ENCODE data around the gene LETM1. TPM values are rescaled to one million over a fixed set of nuclear protein-coding genes. Genes with fewer than 3 reads are reported as not detected.
A peak's percentile ranks its signal among the peaks of the same experiment; 100 is the strongest.

Gene LETM1
- total RNA-seq, 1 experiment from 2014 or later: 18.6 TPM

DNA sequence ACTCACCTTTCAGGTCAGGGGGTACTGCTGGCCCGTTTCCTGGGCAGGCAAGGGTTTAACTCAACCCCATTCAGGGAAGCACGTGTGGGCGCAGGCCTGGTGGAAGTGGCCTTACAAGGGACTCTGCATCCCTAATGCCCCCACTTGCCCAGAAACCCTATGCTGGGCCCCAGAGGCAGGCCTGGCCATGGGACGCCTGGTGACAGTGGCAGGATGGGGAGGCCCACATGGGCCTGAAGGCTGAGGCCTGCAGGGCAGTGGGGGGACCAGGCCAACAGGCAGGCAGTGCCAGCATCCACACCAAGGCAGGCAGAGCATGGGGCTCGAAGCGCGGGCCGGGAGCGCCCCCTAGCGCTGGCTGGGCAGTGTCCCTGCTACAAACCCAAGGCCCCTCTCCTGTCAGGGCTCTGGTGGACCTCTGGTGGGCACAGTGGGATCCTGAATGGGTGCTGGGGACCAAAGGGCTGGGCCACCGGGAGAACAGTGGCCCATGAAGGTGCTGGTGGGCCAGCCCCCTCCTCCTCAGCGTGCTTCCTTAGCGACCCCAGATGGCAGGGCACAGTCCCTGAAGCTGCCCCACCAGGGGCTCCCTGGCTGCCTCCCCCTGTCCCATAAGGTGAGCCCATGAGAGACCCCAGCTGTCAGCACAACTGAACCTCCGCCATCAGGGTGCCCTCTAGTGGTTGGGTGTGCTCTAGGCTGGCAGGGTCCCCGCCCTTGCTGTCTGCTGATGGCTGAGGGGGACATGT lies 46.0 kb downstream of the LETM1 start:
- DNase-seq (ENCODE audit: low read depth in 1 of 2, low spot score in 2 of 2): peak; percentile 36 to 63
- H3K36me3 ChIP-seq: no peaks in the 10 kb centered on the region
- no peaks in the 10 kb centered on the region for H3K9me3 ChIP-seq (replicated peaks)
- H3K4me3 ChIP-seq: no peak overlapping the region
- no peak overlapping the region for H3K27ac ChIP-seq
- no peaks in the 10 kb centered on the region for H3K4me1 ChIP-seq (replicated peaks)
- H3K27me3 ChIP-seq (replicated peaks): no peaks in the 10 kb centered on the region

DNA sequence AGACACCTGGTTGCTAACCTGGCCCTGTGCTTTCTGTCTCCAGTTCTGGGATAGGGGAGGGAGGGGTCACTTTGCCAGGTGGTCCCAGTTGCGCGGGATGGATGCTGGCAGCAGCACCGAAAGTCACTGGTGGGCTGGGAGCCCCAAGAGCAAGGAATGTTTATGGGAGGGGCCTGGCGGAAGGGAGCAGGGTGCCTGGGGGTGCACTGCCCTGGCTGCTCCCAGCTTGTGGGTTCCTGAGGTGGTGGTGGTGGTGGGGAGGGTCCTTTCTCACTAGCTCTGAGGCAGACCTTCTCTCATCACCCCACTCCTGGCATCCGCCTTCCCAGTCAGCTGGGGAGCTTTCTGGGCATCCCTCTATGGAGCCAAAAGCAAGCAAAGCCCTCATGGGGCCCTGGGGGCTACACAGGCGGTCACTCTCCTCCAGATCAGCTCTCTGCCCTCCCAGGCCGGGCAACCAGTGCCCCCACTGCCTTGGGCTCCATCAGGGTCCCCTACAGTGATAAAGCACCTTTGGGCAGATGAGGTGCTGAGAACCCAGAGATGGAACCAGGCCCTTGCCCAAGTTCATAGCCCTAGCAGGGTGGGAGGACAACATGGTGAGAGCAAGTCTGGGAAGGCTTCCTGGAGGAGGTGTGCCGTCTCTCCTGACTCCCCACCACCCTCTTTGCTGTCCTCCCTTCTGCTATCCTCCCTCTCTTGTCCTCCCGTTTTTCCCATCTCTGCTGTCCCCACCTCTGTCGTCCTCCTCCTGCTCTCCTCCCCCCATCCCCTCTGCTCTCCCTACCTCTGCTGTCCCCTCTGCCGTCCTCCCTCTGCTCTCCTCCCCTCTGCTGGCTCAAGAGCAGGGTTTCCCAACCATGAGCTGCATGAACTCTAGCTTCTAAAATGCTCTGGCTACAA lies 46.9 kb downstream of the LETM1 start:
- no peak overlapping the region for H3K4me3 ChIP-seq
- H3K4me1 ChIP-seq (replicated peaks): no peaks in the 10 kb centered on the region
- H3K9me3 ChIP-seq (replicated peaks): no peaks in the 10 kb centered on the region
- no peaks in the 10 kb centered on the region for H3K36me3 ChIP-seq
- H3K27me3 ChIP-seq (replicated peaks): no peaks in the 10 kb centered on the region
- H3K27ac ChIP-seq: no peak overlapping the region
- DNase-seq (ENCODE audit: low read depth in 1 of 2, low spot score in 2 of 2): no peak

DNA sequence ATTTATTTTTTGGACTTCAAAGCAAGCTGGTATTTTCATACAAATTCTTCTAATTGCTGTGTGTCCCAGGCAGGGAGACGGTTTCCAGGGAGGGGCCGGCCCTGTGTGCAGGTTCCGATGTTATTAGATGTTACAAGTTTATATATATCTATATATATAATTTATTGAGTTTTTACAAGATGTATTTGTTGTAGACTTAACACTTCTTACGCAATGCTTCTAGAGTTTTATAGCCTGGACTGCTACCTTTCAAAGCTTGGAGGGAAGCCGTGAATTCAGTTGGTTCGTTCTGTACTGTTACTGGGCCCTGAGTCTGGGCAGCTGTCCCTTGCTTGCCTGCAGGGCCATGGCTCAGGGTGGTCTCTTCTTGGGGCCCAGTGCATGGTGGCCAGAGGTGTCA lies 47.6 kb downstream of the LETM1 start:
- no peak for DNase-seq (ENCODE audit: low read depth in 1 of 2, low spot score in 2 of 2)
- no peaks in the 10 kb centered on the region for H3K4me1 ChIP-seq (replicated peaks)
- no peak overlapping the region for H3K4me3 ChIP-seq
- H3K27ac ChIP-seq: no peak overlapping the region
- no peaks in the 10 kb centered on the region for H3K36me3 ChIP-seq
- H3K27me3 ChIP-seq (replicated peaks): no peaks in the 10 kb centered on the region
- H3K9me3 ChIP-seq (replicated peaks): no peaks in the 10 kb centered on the region

DNA sequence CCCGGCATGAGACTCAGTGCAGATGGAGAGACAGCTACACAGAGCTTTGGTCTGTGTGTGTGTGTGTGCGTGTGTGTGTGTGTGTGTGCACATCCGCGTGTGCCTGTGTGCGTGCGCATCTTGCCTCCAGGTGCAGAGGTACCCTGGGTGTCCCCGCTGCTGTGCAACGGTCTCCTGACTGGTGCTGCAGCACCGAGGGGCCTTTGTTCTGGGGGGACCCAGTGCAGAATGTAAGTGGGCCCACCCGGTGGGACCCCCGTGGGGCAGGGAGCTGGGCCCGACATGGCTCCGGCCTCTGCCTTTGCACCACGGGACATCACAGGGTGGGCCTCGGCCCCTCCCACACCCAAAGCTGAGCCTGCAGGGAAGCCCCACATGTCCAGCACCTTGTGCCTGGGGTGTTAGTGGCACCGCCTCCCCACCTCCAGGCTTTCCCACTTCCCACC lies 48.6 kb downstream of the LETM1 start:
- H3K9me3 ChIP-seq (replicated peaks): no peaks in the 10 kb centered on the region
- no peaks in the 10 kb centered on the region for H3K27me3 ChIP-seq (replicated peaks)
- no peak overlapping the region for H3K4me3 ChIP-seq
- no peaks in the 10 kb centered on the region for H3K36me3 ChIP-seq
- H3K4me1 ChIP-seq (replicated peaks): no peaks in the 10 kb centered on the region
- DNase-seq (ENCODE audit: low read depth in 1 of 2, low spot score in 2 of 2): no peak
- H3K27ac ChIP-seq: no peak overlapping the region

DNA sequence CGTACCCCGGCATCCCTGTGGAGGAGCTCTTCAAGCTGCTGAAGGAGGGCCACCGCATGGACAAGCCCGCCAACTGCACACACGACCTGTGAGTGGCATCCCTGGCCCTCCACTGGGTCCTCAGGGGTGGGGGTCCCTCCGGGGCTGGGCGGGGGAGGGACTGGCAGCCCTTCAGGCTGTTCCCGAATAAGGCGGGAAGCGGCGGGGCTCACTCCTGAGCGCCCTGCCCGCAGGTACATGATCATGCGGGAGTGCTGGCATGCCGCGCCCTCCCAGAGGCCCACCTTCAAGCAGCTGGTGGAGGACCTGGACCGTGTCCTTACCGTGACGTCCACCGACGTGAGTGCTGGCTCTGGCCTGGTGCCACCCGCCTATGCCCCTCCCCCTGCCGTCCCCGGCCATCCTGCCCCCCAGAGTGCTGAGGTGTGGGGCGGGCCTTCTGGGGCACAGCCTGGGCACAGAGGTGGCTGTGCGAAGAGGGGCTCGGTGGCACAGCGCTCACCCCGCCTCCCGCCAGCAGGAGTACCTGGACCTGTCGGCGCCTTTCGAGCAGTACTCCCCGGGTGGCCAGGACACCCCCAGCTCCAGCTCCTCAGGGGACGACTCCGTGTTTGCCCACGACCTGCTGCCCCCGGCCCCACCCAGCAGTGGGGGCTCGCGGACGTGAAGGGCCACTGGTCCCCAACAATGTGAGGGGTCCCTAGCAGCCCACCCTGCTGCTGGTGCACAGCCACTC lies 49.2 kb downstream of the LETM1 start:
- Histone ChIP-seq H3K27ac (no peak overlapping the region), H3K36me3 (no peaks in the 10 kb centered on the region), H3K4me3 (no peak overlapping the region), H3K9me3 (replicated peaks) (no peaks in the 10 kb centered on the region), H3K27me3 (replicated peaks) (no peaks in the 10 kb centered on the region), H3K4me1 (replicated peaks) (no peaks in the 10 kb centered on the region)
- DNase-seq (ENCODE audit: low read depth in 1 of 2, low spot score in 2 of 2): no peak

DNA sequence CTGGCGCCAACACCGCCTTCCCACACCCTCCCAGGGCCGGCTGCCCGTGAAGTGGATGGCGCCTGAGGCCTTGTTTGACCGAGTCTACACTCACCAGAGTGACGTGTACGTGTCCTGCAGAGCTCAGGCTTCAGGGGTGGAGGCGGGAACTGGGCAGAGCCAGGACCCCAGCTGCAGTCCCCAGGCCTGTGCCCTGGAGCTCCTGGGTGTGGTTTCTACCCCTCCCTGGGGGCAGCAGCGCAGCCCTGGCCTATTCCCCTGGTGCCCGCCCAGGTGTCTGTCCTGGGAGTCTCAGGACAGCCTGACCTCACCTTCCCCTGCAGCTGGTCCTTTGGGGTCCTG lies 49.8 kb downstream of the LETM1 start:
- no peaks in the 10 kb centered on the region for H3K4me1 ChIP-seq (replicated peaks)
- no peaks in the 10 kb centered on the region for H3K9me3 ChIP-seq (replicated peaks)
- no peaks in the 10 kb centered on the region for H3K36me3 ChIP-seq
- H3K27me3 ChIP-seq (replicated peaks): no peaks in the 10 kb centered on the region
- H3K27ac ChIP-seq: no peak overlapping the region
- H3K4me3 ChIP-seq: no peak overlapping the region
- DNase-seq (ENCODE audit: low read depth in 1 of 2, low spot score in 2 of 2): no peak

DNA sequence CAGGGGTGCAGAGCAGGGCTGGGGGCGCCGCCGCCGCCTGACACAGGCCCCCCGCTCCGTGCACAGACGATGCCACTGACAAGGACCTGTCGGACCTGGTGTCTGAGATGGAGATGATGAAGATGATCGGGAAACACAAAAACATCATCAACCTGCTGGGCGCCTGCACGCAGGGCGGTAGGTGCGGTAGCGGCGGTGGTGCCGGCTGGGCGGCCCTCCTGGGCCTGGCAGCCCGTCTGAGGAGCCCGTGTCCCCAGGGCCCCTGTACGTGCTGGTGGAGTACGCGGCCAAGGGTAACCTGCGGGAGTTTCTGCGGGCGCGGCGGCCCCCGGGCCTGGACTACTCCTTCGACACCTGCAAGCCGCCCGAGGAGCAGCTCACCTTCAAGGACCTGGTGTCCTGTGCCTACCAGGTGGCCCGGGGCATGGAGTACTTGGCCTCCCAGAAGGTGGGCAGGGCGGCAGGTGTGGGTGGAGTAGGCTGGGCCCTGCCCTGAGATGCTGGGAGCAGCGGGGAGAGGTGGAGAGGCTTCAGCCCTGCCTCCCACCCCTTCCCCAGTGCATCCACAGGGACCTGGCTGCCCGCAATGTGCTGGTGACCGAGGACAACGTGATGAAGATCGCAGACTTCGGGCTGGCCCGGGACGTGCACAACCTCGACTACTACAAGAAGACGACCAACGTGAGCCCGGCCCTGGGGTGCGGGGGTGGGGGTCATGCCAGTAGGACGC lies 50.3 kb downstream of the LETM1 start:
- no peak for DNase-seq (ENCODE audit: low read depth in 1 of 2, low spot score in 2 of 2)
- Histone ChIP-seq H3K27me3 (replicated peaks) (no peaks in the 10 kb centered on the region), H3K4me1 (replicated peaks) (no peaks in the 10 kb centered on the region)

DNA sequence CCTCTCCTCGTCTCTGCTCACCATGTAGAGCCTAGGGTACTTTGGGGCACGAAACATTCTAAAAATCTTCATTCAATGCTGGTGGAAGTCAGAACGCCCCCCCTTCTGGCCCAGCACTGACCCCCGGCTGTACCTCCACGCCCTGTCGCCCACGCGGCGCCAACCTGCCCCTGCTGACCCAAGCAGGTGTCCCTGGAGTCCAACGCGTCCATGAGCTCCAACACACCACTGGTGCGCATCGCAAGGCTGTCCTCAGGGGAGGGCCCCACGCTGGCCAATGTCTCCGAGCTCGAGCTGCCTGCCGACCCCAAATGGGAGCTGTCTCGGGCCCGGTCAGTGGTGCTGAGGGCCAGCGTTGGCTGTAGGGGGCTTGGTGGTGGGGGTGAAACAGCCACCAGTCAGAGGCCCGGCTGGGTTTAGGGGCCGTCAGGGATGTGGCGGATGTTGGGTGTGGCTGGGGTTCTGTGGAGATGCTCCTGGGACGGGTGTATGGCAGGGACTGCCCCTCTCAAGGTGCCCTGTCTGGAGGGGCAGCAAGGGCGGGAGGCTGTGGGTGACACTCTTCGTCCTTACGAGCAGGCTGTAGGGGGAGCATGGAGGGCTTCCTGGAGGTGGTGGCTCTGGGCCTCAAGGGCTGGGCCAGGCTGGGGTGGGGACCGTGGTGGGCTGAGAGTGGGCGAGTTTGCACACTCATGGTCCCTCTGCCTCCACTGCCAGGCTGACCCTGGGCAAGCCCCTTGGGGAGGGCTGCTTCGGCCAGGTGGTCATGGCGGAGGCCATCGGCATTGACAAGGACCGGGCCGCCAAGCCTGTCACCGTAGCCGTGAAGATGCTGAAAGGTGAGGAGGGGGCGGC lies 51.1 kb downstream of the LETM1 start:
- no peaks in the 10 kb centered on the region for H3K9me3 ChIP-seq (replicated peaks)
- H3K36me3 ChIP-seq: no peaks in the 10 kb centered on the region
- H3K4me3 ChIP-seq: no peak overlapping the region
- H3K27me3 ChIP-seq (replicated peaks): no peaks in the 10 kb centered on the region
- no peaks in the 10 kb centered on the region for H3K4me1 ChIP-seq (replicated peaks)
- no peak for DNase-seq (ENCODE audit: low read depth in 1 of 2, low spot score in 2 of 2)
- no peak overlapping the region for H3K27ac ChIP-seq

More for the DNA sequence above, 50.3 kb downstream of the LETM1 start:
- Histone ChIP-seq H3K27ac (no peak overlapping the region), H3K36me3 (no peaks in the 10 kb centered on the region), H3K9me3 (replicated peaks) (no peaks in the 10 kb centered on the region), H3K4me3 (no peak overlapping the region)

DNA sequence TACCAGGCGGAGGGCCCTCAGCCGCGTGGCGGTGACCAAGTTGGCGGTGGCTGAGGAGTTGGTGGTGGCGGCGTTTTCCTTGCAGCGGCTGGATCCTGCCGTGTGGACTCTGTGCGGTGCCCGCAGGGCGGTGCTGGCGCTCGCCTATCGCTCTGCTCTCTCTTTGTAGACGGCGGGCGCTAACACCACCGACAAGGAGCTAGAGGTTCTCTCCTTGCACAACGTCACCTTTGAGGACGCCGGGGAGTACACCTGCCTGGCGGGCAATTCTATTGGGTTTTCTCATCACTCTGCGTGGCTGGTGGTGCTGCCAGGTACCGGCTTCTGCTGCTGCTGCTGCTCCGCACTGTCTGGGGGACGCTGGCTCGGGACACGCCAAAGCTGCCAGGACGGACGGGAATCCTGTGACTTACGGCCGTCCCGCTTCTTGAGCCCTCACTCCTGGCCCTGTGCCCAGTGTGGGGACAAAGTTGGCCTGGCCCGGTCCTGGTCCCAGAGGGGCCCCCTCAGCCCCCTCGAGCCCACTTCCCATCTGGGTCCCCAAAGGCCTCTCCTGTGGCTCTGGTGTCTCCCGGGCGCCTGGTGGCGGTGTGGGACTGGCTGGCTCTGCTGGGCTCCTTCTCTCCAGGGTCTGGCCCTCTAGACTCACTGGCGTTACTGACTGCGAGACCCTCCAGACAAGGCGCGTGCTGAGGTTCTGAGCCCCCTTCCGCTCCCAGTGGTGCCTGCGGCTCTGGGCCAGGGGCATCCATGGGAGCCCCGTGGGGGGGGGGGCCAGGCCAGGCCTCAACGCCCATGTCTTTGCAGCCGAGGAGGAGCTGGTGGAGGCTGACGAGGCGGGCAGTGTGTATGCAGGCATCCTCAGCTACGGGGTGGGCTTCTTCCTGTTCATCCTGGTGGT lies 52.2 kb downstream of the LETM1 start:
- Histone ChIP-seq H3K9me3 (replicated peaks) (no peaks in the 10 kb centered on the region), H3K27me3 (replicated peaks) (no peaks in the 10 kb centered on the region), H3K4me1 (replicated peaks) (no peaks in the 10 kb centered on the region), H3K4me3 (no peak overlapping the region), H3K27ac (no peak overlapping the region), H3K36me3 (no peaks in the 10 kb centered on the region)
- DNase-seq (ENCODE audit: low read depth in 1 of 2, low spot score in 2 of 2): no peak

DNA sequence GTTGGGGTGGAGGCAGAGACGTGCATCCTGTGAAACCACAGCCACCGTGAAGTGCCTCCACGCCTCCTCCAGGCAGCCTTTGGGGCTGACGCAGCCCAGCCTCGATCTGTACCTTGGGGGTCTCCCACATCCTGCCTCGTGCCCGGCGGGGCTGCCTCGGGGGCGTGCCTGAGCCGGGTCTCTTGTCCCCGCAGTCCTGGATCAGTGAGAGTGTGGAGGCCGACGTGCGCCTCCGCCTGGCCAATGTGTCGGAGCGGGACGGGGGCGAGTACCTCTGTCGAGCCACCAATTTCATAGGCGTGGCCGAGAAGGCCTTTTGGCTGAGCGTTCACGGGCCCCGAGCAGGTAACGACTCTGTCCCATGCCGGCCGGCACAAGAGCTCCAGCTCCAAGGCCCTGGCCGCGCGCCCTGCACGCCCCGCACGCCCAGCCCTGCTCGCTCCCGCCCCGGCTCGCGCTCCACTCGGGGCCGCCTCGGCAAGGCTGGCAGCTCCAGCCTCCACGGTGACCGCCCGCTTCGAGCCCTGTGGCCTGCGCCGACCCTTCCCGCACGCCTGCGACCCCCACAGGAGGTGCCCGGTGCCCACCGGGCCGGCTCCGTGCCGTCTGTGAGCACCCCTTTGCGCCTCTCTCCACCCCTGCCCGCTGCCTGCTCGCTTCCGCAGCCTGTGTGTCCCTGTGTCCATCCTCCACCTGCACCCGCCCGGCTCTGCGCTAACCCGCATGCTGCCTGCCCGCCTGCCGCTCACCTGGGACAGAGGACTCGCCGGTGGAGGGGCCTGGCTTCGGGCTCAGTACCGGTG lies 53.0 kb downstream of the LETM1 start:
- Histone ChIP-seq H3K4me3 (no peak overlapping the region), H3K4me1 (replicated peaks) (no peaks in the 10 kb centered on the region), H3K27ac (no peak overlapping the region), H3K27me3 (replicated peaks) (no peaks in the 10 kb centered on the region), H3K36me3 (no peaks in the 10 kb centered on the region), H3K9me3 (replicated peaks) (no peaks in the 10 kb centered on the region)
- no peak for DNase-seq (ENCODE audit: low read depth in 1 of 2, low spot score in 2 of 2)

DNA sequence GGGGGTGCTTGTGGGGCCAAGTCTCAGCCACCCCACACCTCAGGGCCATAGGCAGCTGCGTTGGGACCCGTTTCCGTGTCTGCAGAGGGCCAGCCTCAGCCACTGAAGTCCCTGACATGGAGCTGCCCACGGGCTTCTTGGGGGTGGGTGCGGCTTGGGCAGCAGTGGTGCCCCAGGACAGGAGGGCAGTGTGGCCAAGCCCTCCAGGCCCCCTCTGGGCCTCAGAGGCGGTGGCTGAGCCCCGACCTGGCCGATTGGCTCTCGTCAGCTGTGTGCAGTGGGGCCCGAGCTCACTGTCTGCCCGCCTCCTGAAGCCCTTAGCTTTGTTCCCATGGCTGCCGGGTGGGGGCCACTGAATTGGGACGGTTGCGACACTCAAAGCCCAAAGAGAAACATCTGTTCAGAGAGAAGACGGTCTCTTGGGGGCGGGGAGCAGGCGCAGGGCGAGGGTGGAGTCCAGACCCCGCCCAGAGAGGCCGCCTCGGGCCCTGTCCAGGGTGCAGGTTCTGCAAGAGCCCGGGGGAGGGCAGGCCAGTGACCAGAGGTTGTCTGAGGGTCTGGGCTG lies 53.7 kb downstream of the LETM1 start:
- H3K36me3 ChIP-seq: no peaks in the 10 kb centered on the region
- DNase-seq (ENCODE audit: low read depth in 1 of 2, low spot score in 2 of 2): no peak
- no peaks in the 10 kb centered on the region for H3K9me3 ChIP-seq (replicated peaks)
- no peak overlapping the region for H3K4me3 ChIP-seq
- no peaks in the 10 kb centered on the region for H3K27me3 ChIP-seq (replicated peaks)
- H3K4me1 ChIP-seq (replicated peaks): no peaks in the 10 kb centered on the region
- no peak overlapping the region for H3K27ac ChIP-seq

Data from SJSA1 (cell line).